ENCODE results near the gene SHROOM2.

SHROOM2 gene

DNA sequence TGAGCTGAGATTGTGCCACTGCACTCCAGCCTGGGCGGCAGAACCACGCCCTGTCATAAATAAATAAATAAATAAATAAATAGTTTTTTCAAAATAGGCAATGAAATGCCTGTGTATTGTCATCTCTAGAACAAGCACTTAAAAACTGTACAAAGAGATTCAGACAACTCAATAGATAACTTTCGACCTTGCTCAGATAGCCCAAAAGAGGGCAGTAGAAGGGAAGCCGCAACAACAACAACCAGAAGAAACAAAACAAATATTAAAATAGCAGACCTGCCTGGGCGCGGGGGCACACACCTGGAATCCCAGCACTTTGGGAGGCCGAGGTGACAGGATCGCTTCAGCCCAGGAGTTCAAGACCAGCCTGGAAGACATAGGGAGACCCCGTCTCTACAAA is 171.5 kb downstream of the SHROOM2 start:
- no peaks in the 10 kb centered on the region for H3K36me3 ChIP-seq (replicated peaks; ENCODE audit: insufficient read depth, low read length)
- H3K27me3 ChIP-seq (replicated peaks; ENCODE audit: insufficient read depth, low read length) = no peaks in the 10 kb centered on the region
- H2AFZ ChIP-seq (ENCODE audit: low read length) = no peak overlapping the region
- TF ChIP-seq, protein P1, sequence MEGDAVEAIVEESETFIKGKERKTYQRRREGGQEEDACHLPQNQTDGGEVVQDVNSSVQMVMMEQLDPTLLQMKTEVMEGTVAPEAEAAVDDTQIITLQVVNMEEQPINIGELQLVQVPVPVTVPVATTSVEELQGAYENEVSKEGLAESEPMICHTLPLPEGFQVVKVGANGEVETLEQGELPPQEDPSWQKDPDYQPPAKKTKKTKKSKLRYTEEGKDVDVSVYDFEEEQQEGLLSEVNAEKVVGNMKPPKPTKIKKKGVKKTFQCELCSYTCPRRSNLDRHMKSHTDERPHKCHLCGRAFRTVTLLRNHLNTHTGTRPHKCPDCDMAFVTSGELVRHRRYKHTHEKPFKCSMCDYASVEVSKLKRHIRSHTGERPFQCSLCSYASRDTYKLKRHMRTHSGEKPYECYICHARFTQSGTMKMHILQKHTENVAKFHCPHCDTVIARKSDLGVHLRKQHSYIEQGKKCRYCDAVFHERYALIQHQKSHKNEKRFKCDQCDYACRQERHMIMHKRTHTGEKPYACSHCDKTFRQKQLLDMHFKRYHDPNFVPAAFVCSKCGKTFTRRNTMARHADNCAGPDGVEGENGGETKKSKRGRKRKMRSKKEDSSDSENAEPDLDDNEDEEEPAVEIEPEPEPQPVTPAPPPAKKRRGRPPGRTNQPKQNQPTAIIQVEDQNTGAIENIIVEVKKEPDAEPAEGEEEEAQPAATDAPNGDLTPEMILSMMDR (IDR thresholded peaks at IDR 0.05; ENCODE audit: low read length) = no peak
- TF ChIP-seq EZH2phosphoT487 (IDR thresholded peaks at IDR 0.05; ENCODE audit: low read length) = no peak
- TF ChIP-seq EZH2 (optimal IDR thresholded peaks at IDR 0.05; ENCODE audit: low read depth, low read length) = no peak
- H3K79me2 ChIP-seq (ENCODE audit: low read length) = no peaks in the 10 kb centered on the region
- no peak overlapping the region for H3K9ac ChIP-seq (ENCODE audit: low read length)
- no peaks in the 10 kb centered on the region for H3F3A ChIP-seq (ENCODE audit: insufficient read depth, low read length)
- no peak for DNase-seq
- no peak overlapping the region for H3K4me2 ChIP-seq (ENCODE audit: low read depth, low read length)
- H3K9me3 ChIP-seq (replicated peaks; ENCODE audit: insufficient read depth, low read length) = no peaks in the 10 kb centered on the region
- no peak overlapping the region for H3K27ac ChIP-seq (ENCODE audit: low read length)
- no peaks in the 10 kb centered on the region for H3K9me2 ChIP-seq (replicated peaks; ENCODE audit: insufficient read depth, low read length)
- H3K4me3 ChIP-seq (ENCODE audit: low read length) = no peak overlapping the region
- no peaks in the 10 kb centered on the region for H3K4me1 ChIP-seq (ENCODE audit: low read length)
- H4K20me1 ChIP-seq (ENCODE audit: insufficient read depth, low read length) = no peaks in the 10 kb centered on the region

DNA sequence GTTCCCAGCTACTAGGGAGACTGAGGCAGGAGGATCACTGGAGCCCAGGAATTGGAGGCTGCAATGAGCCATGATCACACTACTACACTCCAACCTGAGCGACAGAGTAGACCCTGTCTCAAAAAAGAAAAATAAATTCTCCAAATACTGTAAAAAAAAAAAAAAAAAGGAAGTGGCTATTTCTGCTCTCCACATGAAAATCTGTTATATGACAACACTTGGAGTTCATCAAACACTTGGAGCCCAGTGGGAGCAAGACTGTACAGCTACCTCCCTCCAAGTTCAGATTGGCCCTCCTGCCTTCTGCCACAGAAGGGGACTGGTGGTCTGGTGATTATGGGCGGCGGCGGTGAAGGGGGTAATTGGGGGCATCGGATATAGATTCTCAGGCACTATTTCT is 172.0 kb downstream of the SHROOM2 start:
- H3K9ac ChIP-seq (ENCODE audit: low read length) = no peak overlapping the region
- H3K4me1 ChIP-seq (ENCODE audit: low read length) = no peaks in the 10 kb centered on the region
- no peaks in the 10 kb centered on the region for H3K36me3 ChIP-seq (replicated peaks; ENCODE audit: insufficient read depth, low read length)
- H3K4me2 ChIP-seq (ENCODE audit: low read depth, low read length) = no peak overlapping the region
- no peak overlapping the region for H3K27ac ChIP-seq (ENCODE audit: low read length)
- no peak overlapping the region for H2AFZ ChIP-seq (ENCODE audit: low read length)
- no peaks in the 10 kb centered on the region for H3K79me2 ChIP-seq (ENCODE audit: low read length)
- H4K20me1 ChIP-seq (ENCODE audit: insufficient read depth, low read length) = no peaks in the 10 kb centered on the region
- H3K27me3 ChIP-seq (replicated peaks; ENCODE audit: insufficient read depth, low read length) = no peaks in the 10 kb centered on the region
- H3K9me3 ChIP-seq (replicated peaks; ENCODE audit: insufficient read depth, low read length) = no peaks in the 10 kb centered on the region
- no peak for TF ChIP-seq EZH2 (optimal IDR thresholded peaks at IDR 0.05; ENCODE audit: low read depth, low read length)
- TF ChIP-seq EZH2phosphoT487 (IDR thresholded peaks at IDR 0.05; ENCODE audit: low read length) = no peak
- TF ChIP-seq, protein P1 (IDR thresholded peaks at IDR 0.05; ENCODE audit: low read length) = no peak
- H3K4me3 ChIP-seq (ENCODE audit: low read length) = no peak overlapping the region
- no peak for DNase-seq
- H3K9me2 ChIP-seq (replicated peaks; ENCODE audit: insufficient read depth, low read length) = no peaks in the 10 kb centered on the region
- H3F3A ChIP-seq (ENCODE audit: insufficient read depth, low read length) = no peaks in the 10 kb centered on the region

DNA sequence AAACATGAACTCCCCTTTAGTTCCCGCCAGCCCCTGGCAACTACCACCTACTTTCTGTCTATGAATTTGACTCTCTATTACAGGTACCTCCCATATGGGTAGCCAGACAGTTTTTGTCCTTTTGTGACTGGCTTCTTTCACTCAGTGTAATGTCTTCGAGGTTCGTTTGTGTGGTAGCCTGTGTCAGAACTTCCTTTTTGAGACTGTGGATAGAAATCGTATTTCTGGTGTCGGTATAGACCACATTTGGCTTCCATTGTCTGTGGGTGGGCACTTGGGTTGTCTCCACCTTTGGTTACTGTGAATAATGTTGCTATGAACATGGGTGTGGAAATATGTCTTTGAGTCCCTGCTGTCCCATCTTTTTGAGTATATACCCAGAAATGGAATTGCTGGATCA is 175.5 kb downstream of the SHROOM2 start:
- DNase-seq = no peak
- Histone ChIP-seq H3K36me3 (replicated peaks; ENCODE audit: insufficient read depth, low read length) (no peaks in the 10 kb centered on the region), H3K9ac (ENCODE audit: low read length) (no peak overlapping the region), H3K9me2 (replicated peaks; ENCODE audit: insufficient read depth, low read length) (no peaks in the 10 kb centered on the region), H3K4me3 (ENCODE audit: low read length) (no peak overlapping the region), H3K27ac (ENCODE audit: low read length) (no peak overlapping the region), H3K27me3 (replicated peaks; ENCODE audit: insufficient read depth, low read length) (no peaks in the 10 kb centered on the region), H3K79me2 (ENCODE audit: low read length) (no peaks in the 10 kb centered on the region), H4K20me1 (ENCODE audit: insufficient read depth, low read length) (no peaks in the 10 kb centered on the region), H3F3A (ENCODE audit: insufficient read depth, low read length) (no peaks in the 10 kb centered on the region), H2AFZ (ENCODE audit: low read length) (no peak overlapping the region), H3K4me2 (ENCODE audit: low read depth, low read length) (no peak overlapping the region), H3K9me3 (replicated peaks; ENCODE audit: insufficient read depth, low read length) (no peaks in the 10 kb centered on the region), H3K4me1 (ENCODE audit: low read length) (no peaks in the 10 kb centered on the region)
- no peak for TF ChIP-seq EZH2 (optimal IDR thresholded peaks at IDR 0.05; ENCODE audit: low read depth, low read length)
- TF ChIP-seq, protein P1 (IDR thresholded peaks at IDR 0.05; ENCODE audit: low read length) = no peak
